A673 (cell line): ENCODE results near the gene TGM4. TPM values are rescaled to one million over a fixed set of nuclear protein-coding genes. Genes with fewer than 3 reads are reported as not detected.
"Not testable (repeated sequence)": the region's sequence is repeated elsewhere in the genome, so short reads cannot be mapped to it uniquely, and the experiment has no call there.

ENCODE experiments used
- BruUV-seq: library from RNA; stranded (reverse); fragments of 400-500 nt; replicated peaks from 2 replicates; lab custom pipeline; 2021; lab: Mats Ljungman, UMichigan
- CTCF ChIA-PET: fragments of 300-600 bp; sonication (Branson Sonifier 250); formaldehyde crosslinking; loops from one replicate; lab custom pipeline; 2022; ENCODE audit warnings: antibody characterized with exemption; lab: Charles Lee
- POLR2A ChIA-PET: fragments of 300-600 bp; sonication (Branson Sonifier 250); formaldehyde crosslinking; loops from one replicate; lab custom pipeline; 2022; ENCODE audit warnings: antibody characterized with exemption; ENCODE audit not compliant: low non-redundant PET; lab: Charles Lee
- DNase-seq: peaks from one replicate; pipeline ENCODE4 v3.0.0-alpha.2; 2015; ENCODE audit warnings: low spot score
- H3K27ac ChIP-seq: fragments of 200-600 bp; sonication (generic); 2 replicates; pipeline ENCODE4 v1.5.1; 2016; ENCODE audit warnings: mixed run types, low read depth, mild to moderate bottlenecking, mixed read lengths, antibody characterized with exemption, low read length; ENCODE audit not compliant: poor library complexity, severe bottlenecking
- H3K27me3 ChIP-seq: fragments of 200-600 bp; sonication (generic); replicated peaks from 2 replicates; pipeline ENCODE4 v1.6.1; 2017; ENCODE audit warnings: mixed run types, low read depth, mild to moderate bottlenecking, mixed read lengths, antibody characterized with exemption, low read length; ENCODE audit not compliant: insufficient read depth, poor library complexity
- H3K36me3 ChIP-seq: fragments of 200-600 bp; sonication (generic); 2 replicates; pipeline ENCODE4 v1.6.1; 2016; ENCODE audit warnings: mixed run types, mild to moderate bottlenecking, mixed read lengths, antibody characterized with exemption, low read length; ENCODE audit not compliant: insufficient read depth, poor library complexity, severe bottlenecking
- H3K4me1 ChIP-seq: fragments of 200-600 bp; sonication (generic); 2 replicates; pipeline ENCODE4 v1.6.1; 2017; ENCODE audit warnings: mixed run types, mild to moderate bottlenecking, mixed read lengths, antibody characterized with exemption, low read length; ENCODE audit not compliant: insufficient read depth, poor library complexity, severe bottlenecking
- H3K4me3 ChIP-seq: fragments of 200-600 bp; sonication (generic); 2 replicates; pipeline ENCODE4 v1.5.1; 2016; ENCODE audit warnings: low read depth, mixed run types, mild to moderate bottlenecking, mixed read lengths, low read length; ENCODE audit not compliant: poor library complexity, severe bottlenecking
- H3K9me3 ChIP-seq: fragments of 200-600 bp; sonication (generic); 2 replicates; pipeline ENCODE4 v1.6.1; 2016; ENCODE audit warnings: mixed run types, low read depth, mild to moderate bottlenecking, mixed read lengths, antibody characterized with exemption, low read length; ENCODE audit not compliant: poor library complexity, severe bottlenecking
- EZH2 ChIP-seq: fragments of 200-600 bp; sonication (generic); IDR thresholded peaks from 2 replicates; pipeline ENCODE4 v1.6.1; 2017; ENCODE audit warnings: borderline replicate concordance, low read depth, mild to moderate bottlenecking, mixed read lengths, antibody characterized with exemption, low read length; ENCODE audit not compliant: poor library complexity, severe bottlenecking
- intact Hi-C: fragments of 100-400 bp; cut with micrococcal nuclease; formaldehyde crosslinking; loops from one replicate; pipeline ENCODE4 v1.10.0; 2022; ENCODE audit not compliant: unreplicated experiment
- total RNA-seq: library from RNA; stranded (reverse); gene quantifications from 2 replicates; pipeline ENCODE4 v1.2.3, GENCODE V29; 2021
- TF ChIP-seq, protein P1 (sequence below): fragments of 300-800, 200-600 bp; sonication (generic); conservative IDR thresholded peaks from 2 replicates; pipeline ENCODE4 v1.5.1; 2017; ENCODE audit warnings: low read depth, mild to moderate bottlenecking, antibody characterized with exemption, low read length, moderate library complexity, mixed read lengths

The TGM4 gene
- total RNA-seq, 1 experiment from 2014 or later = 0.09 TPM

DNA sequence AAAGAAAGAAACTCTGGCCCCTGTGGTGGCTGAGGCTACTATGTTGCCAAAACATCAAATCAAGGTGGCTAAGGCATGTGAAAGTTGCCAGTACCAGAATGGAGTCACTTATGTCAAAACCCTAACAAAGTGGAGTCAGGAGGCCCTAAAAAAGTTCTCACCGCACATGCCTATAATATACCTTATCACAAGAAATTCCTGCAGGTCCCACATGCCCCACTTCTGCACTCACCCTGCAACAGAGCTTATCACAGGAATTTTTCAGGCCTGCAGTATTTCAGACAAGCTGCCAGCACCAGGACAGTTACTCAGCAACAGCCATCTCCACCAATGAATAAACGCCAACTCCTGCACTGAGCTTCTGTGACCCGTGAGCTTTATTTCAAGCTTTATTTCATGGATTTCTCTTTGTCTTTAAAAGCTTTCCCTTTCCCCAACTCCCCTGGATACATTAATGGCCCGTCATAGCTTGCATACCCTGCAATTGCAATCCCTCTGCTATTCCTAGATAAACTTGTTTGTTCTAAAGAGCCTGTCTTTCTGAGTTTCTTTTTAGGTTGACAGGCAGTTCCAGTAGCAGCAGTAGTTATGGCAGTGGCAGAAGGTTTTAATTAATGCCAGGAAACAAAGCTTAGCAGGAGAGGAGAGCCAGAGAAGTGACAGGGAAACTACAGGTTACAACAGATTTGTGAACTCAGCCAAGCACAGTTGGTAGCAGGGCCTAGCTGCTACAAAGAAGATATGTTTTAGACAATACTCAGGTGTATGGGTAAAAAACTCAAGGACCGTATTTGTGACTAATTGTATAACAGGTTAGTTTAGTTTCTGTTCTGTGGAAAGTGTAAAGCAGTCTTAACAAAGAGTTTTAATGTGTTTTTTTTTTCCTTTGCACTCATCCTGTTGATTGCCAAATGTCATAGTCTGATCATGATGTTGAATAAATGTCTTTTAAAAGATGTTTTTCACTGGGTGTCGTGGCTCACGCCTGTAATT lies 28.6 kb upstream of the TGM4 start:
- Histone ChIP-seq H3K9me3 (no peaks in the 10 kb centered on the region), H3K27me3 (no peaks in the 10 kb centered on the region), H3K4me1 (no peaks in the 10 kb centered on the region), H3K36me3 (peaks cover 33% of the 10 kb centered on the region), H3K4me3 (no peak overlapping the region), H3K27ac (no peak overlapping the region)
- DNase-seq = no peak
- intact Hi-C loops = no loop called here
- POLR2A ChIA-PET = no interaction called here
- no peak for TF ChIP-seq EZH2
- TF ChIP-seq, protein P1, sequence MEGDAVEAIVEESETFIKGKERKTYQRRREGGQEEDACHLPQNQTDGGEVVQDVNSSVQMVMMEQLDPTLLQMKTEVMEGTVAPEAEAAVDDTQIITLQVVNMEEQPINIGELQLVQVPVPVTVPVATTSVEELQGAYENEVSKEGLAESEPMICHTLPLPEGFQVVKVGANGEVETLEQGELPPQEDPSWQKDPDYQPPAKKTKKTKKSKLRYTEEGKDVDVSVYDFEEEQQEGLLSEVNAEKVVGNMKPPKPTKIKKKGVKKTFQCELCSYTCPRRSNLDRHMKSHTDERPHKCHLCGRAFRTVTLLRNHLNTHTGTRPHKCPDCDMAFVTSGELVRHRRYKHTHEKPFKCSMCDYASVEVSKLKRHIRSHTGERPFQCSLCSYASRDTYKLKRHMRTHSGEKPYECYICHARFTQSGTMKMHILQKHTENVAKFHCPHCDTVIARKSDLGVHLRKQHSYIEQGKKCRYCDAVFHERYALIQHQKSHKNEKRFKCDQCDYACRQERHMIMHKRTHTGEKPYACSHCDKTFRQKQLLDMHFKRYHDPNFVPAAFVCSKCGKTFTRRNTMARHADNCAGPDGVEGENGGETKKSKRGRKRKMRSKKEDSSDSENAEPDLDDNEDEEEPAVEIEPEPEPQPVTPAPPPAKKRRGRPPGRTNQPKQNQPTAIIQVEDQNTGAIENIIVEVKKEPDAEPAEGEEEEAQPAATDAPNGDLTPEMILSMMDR = no peak
- CTCF ChIA-PET = no interaction called here
- BruUV-seq = no TSS peak

- POLR2A ChIA-PET = no interaction called here
- Histone ChIP-seq H3K36me3 (peaks cover 37% of the 10 kb centered on the region), H3K4me3 (no peak overlapping the region), H3K27me3 (no peaks in the 10 kb centered on the region), H3K9me3 (no peaks in the 10 kb centered on the region), H3K4me1 (no peaks in the 10 kb centered on the region), H3K27ac (no peak overlapping the region)
- no TSS peak for BruUV-seq
- CTCF ChIA-PET = no interaction called here
- TF ChIP-seq, protein P1 = no peak
- intact Hi-C loops = no loop called here
- DNase-seq = no peak
These were observed 25.8 kb upstream of the TGM4 start for GRCh38 chr3:44848634-44849033.

DNA sequence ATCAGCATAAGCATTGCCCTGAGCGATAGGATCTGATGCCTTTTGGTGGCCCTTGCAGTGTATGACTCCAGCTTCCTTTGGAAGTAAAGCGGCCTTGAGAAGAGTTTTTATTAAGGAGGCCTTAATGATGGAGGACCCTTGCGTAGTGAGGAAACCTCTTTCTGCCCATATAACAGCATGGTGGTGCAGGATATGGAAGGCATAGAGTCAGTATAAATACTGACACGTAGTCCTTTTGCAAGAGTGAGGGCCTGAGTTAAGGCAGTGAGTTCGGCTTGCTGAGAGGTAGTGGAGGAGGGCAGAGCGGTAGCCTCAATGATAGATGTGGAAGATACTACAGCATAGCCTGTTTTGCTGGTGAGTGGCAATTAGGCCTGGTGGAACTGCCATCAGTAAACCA lies 17.7 kb upstream of the TGM4 start:
- CTCF ChIA-PET, H3K4me1 ChIP-seq, H3K27ac ChIP-seq, BruUV-seq, intact Hi-C loops, H3K4me3 ChIP-seq, H3K9me3 ChIP-seq, POLR2A ChIA-PET, H3K27me3 ChIP-seq, DNase-seq: not testable (repeated sequence)
- peaks cover 24% of the 10 kb centered on the region for H3K36me3 ChIP-seq

DNA sequence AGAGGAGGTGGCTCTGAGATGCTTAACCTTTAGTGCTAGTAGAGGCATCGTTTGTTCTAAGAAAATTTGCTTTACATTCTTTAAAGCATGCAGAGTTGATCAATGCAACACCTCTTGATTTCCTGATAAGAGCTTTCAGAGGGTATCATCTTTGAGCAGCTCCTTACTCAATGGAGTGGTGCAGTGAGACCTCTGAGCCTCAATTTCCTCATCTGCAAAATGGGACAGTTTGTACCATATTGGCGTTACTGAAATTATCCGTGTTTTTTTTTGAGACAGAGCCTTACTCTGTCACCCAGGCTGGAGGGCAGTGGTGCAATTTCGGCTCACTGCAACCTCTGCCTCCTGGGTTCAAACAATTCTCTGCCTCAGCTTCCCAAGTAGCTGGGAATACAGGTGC lies 14.3 kb upstream of the TGM4 start:
- TF ChIP-seq, protein P1 = no peak
- Histone ChIP-seq H3K27ac (no peak overlapping the region), H3K36me3 (no peaks in the 10 kb centered on the region), H3K27me3 (no peaks in the 10 kb centered on the region), H3K9me3 (no peaks in the 10 kb centered on the region), H3K4me1 (no peaks in the 10 kb centered on the region), H3K4me3 (no peak overlapping the region)
- ChIA-PET POLR2A (no interaction called here), CTCF (no interaction called here)
- no peak for DNase-seq
- intact Hi-C loops = no loop called here
- BruUV-seq = no TSS peak
